ENCODE data around the gene BEAN1.

GRCh38 chr16:66388350-66389139 lies 38.5 kb upstream of the BEAN1 start:
- no peak for TF ChIP-seq EZH2 (IDR thresholded peaks at IDR 0.05; ENCODE audit: low read length, missing control alignments)
- TF ChIP-seq, protein P1, sequence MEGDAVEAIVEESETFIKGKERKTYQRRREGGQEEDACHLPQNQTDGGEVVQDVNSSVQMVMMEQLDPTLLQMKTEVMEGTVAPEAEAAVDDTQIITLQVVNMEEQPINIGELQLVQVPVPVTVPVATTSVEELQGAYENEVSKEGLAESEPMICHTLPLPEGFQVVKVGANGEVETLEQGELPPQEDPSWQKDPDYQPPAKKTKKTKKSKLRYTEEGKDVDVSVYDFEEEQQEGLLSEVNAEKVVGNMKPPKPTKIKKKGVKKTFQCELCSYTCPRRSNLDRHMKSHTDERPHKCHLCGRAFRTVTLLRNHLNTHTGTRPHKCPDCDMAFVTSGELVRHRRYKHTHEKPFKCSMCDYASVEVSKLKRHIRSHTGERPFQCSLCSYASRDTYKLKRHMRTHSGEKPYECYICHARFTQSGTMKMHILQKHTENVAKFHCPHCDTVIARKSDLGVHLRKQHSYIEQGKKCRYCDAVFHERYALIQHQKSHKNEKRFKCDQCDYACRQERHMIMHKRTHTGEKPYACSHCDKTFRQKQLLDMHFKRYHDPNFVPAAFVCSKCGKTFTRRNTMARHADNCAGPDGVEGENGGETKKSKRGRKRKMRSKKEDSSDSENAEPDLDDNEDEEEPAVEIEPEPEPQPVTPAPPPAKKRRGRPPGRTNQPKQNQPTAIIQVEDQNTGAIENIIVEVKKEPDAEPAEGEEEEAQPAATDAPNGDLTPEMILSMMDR (conservative IDR thresholded peaks at IDR 0.05 in 1 of 2, IDR thresholded peaks at IDR 0.05 in 1 of 2; ENCODE audit: low read depth in 1 of 2, low read length in 2 of 2), result no peak

Measured in fibroblast of lung (primary cell).